PC-9 (cell line): ENCODE data around the gene RASL11B.

Experiments
- CTCF ChIP-seq: fragments of 200-600 bp; sonication (generic); conservative IDR thresholded peaks from 2 replicates; pipeline ENCODE4 v1.6.1; 2017; ENCODE audit warnings: mixed run types, antibody characterized with exemption, mild to moderate bottlenecking, moderate library complexity
- EZH2 ChIP-seq: fragments of 200-600 bp; sonication (generic); IDR thresholded peaks from 2 replicates; pipeline ENCODE4 v1.8.0; 2017; ENCODE audit warnings: antibody characterized with exemption, low read depth

DNA sequence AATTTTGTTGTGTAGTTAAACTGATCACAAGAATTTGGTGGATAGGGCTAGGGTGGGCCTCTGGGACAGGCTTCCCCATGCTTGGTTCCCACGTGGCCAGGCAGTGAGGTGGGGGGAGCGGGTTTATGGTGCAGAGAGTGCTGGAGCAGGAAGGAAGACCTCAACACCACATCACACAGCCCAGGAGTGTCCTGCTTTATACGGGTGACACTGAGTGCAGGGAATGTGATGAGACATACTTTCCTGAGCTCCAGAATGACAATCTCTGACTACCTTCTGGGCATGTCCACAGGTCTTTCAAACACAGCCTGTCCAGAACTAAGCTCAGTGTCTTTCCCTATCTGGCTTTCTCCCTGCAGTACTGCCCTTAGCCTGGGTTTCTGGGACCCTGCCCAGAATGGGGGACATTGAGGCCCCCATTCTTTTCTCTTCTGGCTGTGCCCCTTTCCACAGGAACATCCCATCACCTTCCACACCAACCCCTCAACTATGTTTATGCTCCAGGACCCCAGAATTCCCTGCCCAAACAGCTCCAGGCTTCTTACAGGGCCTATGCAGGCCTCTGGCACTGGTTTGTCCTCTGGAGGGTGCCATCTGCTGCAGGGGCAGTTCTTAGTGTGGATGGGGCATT is 36.5 kb upstream of the RASL11B start:
- TF ChIP-seq CTCF (no peak), EZH2 (no peak)
